Stimulated activated memory B cell treated with anti-CD40 and anti-IgM and Interleukin-4, amounts not matched to agents 10 μg/mL and 1 μg/mL and 100 μg/mL, for 72 hours (primary cell): ENCODE measurements around the gene AHNAK.
"Not testable (repeated sequence)": the region's sequence is repeated elsewhere in the genome, so short reads cannot be mapped to it uniquely, and the experiment has no call there.

Source experiments
- ATAC-seq: fragments of 150-1000 bp; cut with Tn5 transposase; 2 replicates; pipeline ENCODE4 v1.10.0; 2021
- H3K27ac Mint-ChIP-seq: one replicate; pipeline ENCODE4 v1.8.0; 2022; ENCODE audit warnings: mild to moderate bottlenecking, mixed read lengths
- H3K27me3 Mint-ChIP-seq: one replicate; pipeline ENCODE4 v1.8.0; 2022; ENCODE audit warnings: mixed read lengths
- H3K36me3 Mint-ChIP-seq: one replicate; pipeline ENCODE4 v1.8.0; 2022; ENCODE audit warnings: mixed read lengths
- H3K4me1 Mint-ChIP-seq: one replicate; pipeline ENCODE4 v1.8.0; 2022; ENCODE audit warnings: mixed read lengths
- H3K4me3 Mint-ChIP-seq: one replicate; pipeline ENCODE4 v1.8.0; 2022; ENCODE audit warnings: mild to moderate bottlenecking, moderate library complexity, mixed read lengths
- H3K9me3 Mint-ChIP-seq: one replicate; pipeline ENCODE4 v1.8.0; 2022; ENCODE audit warnings: mixed read lengths

Gene AHNAK

DNA sequence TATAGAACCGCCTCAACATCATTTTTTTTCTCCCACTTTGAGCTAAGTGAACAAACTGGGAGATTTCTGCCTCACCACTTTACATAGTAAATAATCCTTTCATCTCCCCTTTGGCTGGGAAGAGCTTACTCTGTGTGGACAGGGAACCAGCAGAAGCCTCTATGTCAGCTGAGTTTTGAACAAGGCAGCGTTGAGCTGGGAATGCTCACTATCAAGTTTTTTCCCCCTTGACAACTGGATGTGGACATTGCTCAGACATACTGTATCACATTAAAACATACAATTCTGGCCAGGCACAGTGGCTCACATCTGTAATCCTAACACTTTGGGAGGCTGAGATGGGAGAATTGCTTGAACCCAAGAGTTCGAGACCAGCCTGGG, 46.0 kb downstream of the AHNAK start:
- Mint-ChIP-seq H3K9me3 (no peaks in the 10 kb centered on the region), H3K27me3 (peaks cover 14% of the 10 kb centered on the region), H3K4me3 (no peak overlapping the region), H3K27ac (no peak overlapping the region), H3K36me3 (no peaks in the 10 kb centered on the region), H3K4me1 (no peaks in the 10 kb centered on the region)
- ATAC-seq = no peak

DNA sequence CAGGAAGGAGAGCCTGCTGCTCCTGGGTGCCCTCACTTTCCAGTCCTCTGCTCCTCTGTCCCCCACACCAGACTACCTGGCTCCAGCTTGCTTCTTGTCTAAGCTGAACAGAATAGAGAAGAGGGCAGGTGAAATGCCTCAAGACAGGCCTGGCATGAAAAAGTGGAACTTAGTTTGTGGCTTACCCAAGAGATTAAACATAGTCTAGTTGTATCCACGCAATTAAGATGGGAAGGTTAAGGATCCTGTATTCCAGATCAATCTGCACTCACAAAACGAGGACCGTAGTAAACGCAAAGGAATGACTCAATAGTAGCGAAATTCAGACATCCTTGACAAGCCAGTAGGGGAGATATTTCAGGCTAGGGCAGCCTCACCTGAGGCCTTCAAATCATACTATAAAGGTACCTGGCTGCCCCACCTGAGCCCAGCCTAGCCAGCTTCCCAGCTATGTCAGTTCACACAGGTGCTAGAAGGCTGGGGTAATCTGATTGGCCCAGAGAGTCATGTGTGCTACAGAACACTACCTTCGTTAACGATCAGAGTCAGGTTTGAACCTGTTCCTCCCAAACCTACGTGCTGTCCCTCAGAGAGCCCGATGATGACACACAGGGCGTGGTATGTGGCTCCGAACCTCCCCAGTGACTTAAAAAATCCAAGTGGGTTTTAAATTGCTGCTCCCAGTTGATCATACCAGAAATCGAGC, 46.5 kb downstream of the AHNAK start:
- H3K27me3 Mint-ChIP-seq = peaks cover 9% of the 10 kb centered on the region
- H3K4me3 Mint-ChIP-seq = no peak overlapping the region
- H3K4me1 Mint-ChIP-seq = no peaks in the 10 kb centered on the region
- no peaks in the 10 kb centered on the region for H3K36me3 Mint-ChIP-seq
- no peak for ATAC-seq
- H3K27ac Mint-ChIP-seq = no peak overlapping the region
- H3K9me3 Mint-ChIP-seq = no peaks in the 10 kb centered on the region

DNA sequence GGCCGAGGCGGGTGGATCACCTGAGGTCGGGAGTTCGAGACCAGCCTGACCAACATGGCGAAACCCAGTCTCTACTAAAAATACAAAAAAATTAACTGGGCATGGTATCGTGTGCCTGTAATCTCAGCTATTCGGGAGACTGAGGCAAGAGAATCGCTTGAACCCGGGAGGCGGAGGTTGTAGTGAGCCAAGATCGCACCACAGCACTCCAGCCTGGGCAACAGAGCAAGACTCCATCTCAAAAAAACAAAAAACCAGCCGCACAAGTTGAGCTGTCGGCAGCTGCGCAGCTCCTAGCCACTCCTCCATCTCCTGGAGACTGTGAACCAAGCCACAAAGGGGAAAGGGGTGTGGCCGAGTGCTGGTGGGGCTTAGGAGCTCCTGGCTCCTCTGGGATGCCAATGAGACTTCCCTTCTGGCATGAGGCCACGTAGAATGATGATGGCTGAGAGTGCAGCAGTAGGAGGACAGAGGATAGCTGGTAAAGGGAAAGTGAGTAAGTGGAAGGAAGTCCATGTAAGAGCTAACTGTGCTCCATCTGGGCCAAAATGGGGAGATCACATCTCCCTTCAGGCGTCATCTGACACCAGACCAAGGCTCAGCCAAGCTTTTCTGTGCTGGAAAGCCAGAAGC, 47.2 kb downstream of the AHNAK start:
- not testable (repeated sequence) for ATAC-seq, H3K27ac Mint-ChIP-seq, H3K9me3 Mint-ChIP-seq, H3K27me3 Mint-ChIP-seq, H3K4me1 Mint-ChIP-seq, H3K36me3 Mint-ChIP-seq, H3K4me3 Mint-ChIP-seq

DNA sequence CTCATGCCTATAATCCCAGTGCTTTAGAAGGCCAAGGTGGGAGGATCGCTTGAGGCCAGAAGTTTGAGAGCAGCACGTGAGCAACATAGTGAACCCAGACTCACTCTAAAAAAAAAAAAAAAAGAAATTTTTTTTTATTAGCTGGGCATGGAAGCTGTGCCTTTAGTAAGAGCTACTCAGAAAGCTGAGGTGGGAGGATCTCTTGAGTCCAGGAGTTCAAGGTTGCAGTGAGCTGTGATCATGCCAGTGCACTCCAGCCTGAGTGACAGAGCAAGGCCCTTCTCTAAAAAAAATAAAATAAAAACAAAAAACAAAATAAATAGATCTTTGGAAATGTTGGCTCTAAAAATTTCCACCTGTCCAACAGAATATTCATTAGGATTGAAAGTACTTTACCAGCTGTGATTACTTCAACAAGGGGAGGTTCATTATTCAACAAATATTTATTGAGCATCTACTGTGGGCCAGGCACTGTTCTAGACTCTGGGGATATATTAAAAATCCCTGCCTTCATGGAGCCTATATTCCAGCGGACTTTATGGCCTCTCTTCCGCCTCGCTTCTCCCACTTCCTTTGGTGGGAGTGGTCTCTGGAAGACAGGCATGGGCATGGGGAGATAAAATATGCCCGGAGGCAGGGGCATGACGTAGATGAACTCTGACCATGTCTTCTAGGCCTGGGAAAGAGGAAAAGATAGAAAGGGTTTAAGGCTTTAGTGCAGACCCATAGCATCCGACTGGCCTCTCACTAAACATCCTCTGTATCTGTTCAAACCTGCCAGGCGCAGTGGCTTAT, 47.9 kb downstream of the AHNAK start:
- Mint-ChIP-seq H3K36me3 (no peaks in the 10 kb centered on the region), H3K27ac (no peak overlapping the region), H3K4me1 (no peaks in the 10 kb centered on the region), H3K27me3 (peaks cover 9% of the 10 kb centered on the region), H3K4me3 (no peak overlapping the region), H3K9me3 (no peaks in the 10 kb centered on the region)
- no peak for ATAC-seq

DNA sequence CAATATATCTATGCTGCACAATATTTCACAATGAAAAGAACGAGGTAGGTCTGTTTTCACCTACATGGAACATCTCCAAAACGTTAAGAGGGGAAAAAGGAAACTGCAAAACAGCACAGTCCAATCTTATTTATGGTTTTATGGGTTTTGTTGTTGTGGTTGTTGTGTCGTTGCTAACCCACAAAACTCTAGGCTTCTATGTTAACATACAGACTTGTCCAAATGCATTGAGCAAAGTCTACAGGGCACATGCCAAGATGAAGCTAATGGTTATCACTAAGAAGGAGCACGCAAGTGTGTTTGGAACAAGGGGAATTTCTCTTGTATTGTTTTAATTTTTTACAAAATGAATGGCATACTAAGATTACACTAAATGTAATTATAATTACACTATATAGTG, 48.6 kb downstream of the AHNAK start:
- Mint-ChIP-seq H3K9me3 (no peaks in the 10 kb centered on the region), H3K27ac (no peak overlapping the region), H3K36me3 (no peaks in the 10 kb centered on the region)

DNA sequence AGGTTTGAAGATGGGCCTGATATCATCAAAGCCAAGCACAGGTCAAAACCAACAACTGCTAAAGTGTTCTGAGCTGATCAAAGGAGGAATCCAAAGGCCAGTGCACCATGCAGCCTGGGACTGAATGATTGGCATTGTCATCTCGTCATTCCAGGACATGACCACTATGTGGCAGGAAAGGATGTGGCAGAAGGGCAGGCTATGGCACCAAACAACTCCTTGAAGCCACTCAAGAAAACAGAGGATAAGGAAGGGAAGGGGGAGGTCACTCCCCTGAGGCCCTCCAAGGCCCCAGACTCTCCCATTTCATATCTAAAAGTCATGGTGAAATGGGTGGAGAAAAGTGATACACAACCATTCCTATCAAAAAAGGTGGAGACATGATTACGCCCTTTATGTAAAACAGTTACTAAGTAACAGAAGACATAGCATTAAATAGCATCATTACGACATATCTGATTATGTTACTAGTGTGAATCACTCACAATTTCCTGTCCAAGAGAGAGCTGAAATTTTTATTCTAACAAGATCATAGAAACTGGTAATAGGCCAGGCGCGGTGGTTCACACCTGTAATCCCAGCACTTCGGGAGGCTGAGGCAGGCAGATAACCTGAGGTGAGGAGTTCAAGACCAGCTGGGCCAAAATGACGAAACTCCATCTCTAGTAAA, 49.3 kb downstream of the AHNAK start:
- Mint-ChIP-seq H3K4me1 (no peaks in the 10 kb centered on the region), H3K27ac (no peak overlapping the region), H3K4me3 (no peak overlapping the region), H3K9me3 (no peaks in the 10 kb centered on the region), H3K27me3 (peaks cover 8% of the 10 kb centered on the region), H3K36me3 (no peaks in the 10 kb centered on the region)
- ATAC-seq = no peak

More for the DNA sequence above, 48.6 kb downstream of the AHNAK start:
- Mint-ChIP-seq H3K4me1 (no peaks in the 10 kb centered on the region), H3K4me3 (no peak overlapping the region), H3K27me3 (peaks cover 9% of the 10 kb centered on the region)
- no peak for ATAC-seq

DNA sequence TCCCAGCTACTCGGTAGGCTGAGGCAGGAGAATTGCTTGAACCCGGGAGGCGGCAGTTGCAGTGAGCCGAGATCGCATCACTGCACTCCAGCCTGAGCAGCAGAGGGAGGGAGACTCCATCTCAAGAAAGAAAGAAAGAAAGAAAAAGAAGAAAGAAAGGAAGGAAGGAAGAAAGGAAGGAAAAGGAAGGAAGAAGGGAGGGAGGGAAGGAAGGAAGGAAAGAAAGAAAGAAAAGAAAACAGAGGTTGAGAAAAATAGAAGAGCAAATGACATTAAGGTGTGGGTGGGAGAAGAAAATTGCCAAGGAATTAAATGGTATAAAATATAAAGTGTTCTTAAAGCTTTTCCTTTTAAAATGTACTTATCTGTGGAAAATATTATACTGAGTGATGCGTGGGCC, 49.9 kb downstream of the AHNAK start:
- no peak overlapping the region for H3K4me3 Mint-ChIP-seq
- H3K9me3 Mint-ChIP-seq = no peaks in the 10 kb centered on the region
- no peaks in the 10 kb centered on the region for H3K4me1 Mint-ChIP-seq
- H3K27ac Mint-ChIP-seq = no peak overlapping the region
- no peaks in the 10 kb centered on the region for H3K36me3 Mint-ChIP-seq
- ATAC-seq = no peak
- peaks cover 2% of the 10 kb centered on the region for H3K27me3 Mint-ChIP-seq

DNA sequence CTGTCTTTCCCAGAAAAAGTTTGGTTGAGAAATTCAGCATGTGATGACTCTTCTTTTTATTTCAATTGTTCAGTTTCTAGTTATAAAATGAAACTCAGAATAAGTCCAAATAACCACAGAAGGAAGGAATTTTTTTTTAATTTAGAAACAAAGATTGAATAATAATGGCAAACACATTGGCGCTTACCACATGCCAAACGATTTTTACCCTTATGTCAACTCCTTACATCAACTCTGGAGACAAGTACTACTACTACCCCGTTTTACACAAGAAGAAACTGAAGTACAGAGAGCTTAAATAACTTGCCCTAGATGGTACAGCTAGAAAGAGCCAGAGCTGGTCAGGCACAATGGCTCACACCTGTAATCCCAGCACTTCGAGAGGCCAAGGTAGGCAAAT, 52.4 kb downstream of the AHNAK start:
- no peaks in the 10 kb centered on the region for H3K4me1 Mint-ChIP-seq
- H3K9me3 Mint-ChIP-seq = no peaks in the 10 kb centered on the region
- ATAC-seq = no peak
- H3K36me3 Mint-ChIP-seq = peaks cover 7% of the 10 kb centered on the region
- no peak overlapping the region for H3K27ac Mint-ChIP-seq
- H3K27me3 Mint-ChIP-seq = peaks cover 12% of the 10 kb centered on the region
- H3K4me3 Mint-ChIP-seq = no peak overlapping the region

DNA sequence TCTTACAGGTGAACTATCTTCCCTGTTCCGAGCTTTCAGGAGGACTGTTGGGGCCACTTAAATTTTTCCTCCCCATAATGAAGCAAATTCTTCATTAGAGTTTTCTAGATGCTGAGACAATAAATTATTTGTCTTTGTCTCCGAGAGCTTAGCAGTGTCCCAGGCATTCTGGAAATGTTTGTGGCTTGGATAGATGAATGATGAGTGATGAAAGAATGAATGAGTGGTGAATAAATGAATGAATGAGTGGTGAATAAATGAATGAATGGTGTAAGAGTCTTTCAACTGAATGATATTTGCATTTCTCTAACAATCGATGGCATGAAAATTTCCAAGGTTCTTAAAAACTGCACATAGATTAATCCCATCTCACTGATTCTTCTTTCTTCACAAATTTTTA, 52.8 kb downstream of the AHNAK start:
- H3K9me3 Mint-ChIP-seq = no peaks in the 10 kb centered on the region
- peaks cover 8% of the 10 kb centered on the region for H3K36me3 Mint-ChIP-seq
- no peak overlapping the region for H3K4me3 Mint-ChIP-seq
- no peak for ATAC-seq
- H3K27ac Mint-ChIP-seq = no peak overlapping the region
- no peaks in the 10 kb centered on the region for H3K4me1 Mint-ChIP-seq
- H3K27me3 Mint-ChIP-seq = peaks cover 16% of the 10 kb centered on the region

DNA sequence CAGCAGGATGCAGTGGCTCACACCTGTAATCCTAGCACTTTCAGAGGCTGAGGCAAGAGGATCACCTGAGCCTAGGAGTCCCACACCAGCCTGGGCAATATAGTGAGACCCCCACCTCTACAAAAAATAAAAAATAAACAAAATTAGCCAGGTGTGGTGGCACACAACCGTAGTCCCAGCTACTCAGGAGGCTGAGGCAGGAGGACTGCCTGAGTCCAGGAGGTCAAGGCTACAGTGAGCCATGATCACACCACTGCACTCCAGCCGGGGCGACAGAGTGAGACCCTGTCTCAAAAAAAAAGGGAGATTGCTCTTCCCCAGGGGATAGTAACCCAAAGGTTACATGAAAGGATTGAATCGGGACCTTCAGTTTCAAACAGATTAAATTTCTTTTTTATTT, 54.0 kb downstream of the AHNAK start:
- no peaks in the 10 kb centered on the region for H3K9me3 Mint-ChIP-seq
- peaks cover 8% of the 10 kb centered on the region for H3K36me3 Mint-ChIP-seq
- no peak for ATAC-seq
- H3K27ac Mint-ChIP-seq = no peak overlapping the region
- H3K4me3 Mint-ChIP-seq = no peak overlapping the region
- peaks cover 22% of the 10 kb centered on the region for H3K27me3 Mint-ChIP-seq
- H3K4me1 Mint-ChIP-seq = no peaks in the 10 kb centered on the region

DNA sequence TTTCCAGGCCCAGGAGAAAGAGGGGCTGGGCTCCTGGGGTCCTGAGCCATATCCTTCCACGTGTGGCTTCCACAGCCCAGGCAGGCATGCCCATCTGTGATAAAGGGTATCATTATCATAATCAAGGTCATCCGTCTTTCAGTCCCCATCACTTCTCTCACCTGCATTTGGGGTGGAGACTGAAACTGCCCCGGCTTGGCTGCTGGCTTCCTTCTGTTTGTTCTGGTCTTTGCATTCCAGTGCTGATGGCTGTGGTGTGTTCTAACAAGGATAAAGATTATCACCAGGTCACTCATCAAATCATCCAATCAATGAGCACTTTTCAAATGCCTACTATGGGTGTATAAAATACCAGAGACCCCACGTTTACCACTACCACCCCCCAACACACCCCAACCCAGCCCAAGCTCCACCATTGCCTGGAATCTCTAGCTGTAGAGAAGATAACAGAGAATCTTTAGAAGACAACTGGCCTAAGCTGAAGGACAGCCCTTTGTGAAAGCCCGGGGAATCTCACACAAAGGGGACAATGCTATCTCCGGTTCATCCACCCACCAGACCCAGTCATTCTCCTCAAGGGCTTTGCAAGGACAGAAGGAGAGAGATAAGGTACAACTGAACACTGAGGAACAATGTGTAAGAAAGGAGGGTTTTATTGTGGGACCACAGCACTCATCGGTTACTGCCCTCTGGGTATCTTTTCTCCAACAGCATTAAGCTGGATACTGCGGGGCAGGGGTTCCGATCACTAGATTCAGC, 54.9 kb downstream of the AHNAK start:
- H3K27me3 Mint-ChIP-seq = peaks cover 22% of the 10 kb centered on the region
- no peak overlapping the region for H3K27ac Mint-ChIP-seq
- no peaks in the 10 kb centered on the region for H3K4me1 Mint-ChIP-seq
- no peak overlapping the region for H3K4me3 Mint-ChIP-seq
- ATAC-seq = no peak
- no peaks in the 10 kb centered on the region for H3K9me3 Mint-ChIP-seq
- peaks cover 8% of the 10 kb centered on the region for H3K36me3 Mint-ChIP-seq

DNA sequence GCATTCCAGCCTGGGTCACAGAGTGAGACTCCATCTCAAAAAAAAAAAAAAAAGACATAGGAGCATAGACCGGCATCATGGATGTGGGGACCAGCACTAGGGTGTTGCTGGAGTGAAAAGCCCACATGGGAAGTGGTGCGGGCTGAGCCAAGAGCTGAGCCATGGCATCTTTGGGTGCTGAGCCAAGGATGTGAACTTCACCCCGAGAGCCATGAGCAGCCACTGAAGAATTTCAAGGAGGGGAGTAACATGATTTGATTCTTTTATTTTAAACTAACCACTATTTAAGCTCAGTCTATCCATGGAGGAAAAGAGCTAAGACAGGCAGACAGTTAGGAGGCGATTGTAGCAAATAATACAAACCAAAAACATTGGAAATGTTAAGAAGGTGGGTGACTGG, 57.4 kb downstream of the AHNAK start:
- Mint-ChIP-seq H3K27me3 (peaks cover 22% of the 10 kb centered on the region), H3K27ac (no peak overlapping the region), H3K4me1 (no peaks in the 10 kb centered on the region), H3K9me3 (no peaks in the 10 kb centered on the region), H3K36me3 (peaks cover 8% of the 10 kb centered on the region), H3K4me3 (no peak overlapping the region)
- ATAC-seq = no peak

DNA sequence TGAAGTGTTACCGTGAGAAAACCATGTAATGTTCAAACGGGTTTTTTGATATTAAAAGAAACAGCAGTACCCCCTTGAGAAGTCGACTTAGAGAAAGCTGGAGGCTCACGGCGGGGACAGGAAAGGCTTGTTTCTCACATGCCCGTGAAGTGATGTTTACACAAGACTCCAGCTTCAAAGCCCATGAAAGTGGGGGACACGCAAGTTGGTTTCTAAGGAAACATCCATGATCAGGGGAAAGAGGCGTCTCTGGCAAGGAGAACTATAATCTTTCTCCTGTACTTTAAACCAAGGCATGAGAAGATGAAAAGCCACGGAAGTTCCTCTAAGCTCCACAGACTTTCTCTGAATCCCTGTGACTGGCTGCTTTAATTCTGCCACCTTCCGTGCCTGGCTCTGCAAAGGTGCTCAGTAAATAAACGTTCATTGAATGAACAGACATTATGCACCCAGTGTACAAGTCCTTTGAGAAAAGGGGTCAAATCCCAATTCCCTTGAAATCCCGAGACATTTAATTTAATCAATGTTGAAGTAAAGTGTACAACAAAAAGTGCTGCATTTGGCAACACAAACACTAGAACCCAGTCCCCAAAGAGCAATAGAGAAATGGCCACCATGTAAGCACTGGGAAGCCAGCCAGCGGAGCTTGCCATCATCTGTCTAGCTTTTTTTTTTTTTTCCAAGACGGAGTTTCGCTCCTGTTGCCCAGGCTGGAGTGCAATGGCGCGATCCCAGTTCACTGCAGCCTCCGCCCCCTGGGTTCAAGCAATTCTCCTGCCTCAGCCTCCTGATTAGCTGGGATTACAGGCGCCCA, 58.7 kb downstream of the AHNAK start:
- ATAC-seq = no peak
- Mint-ChIP-seq H3K4me3 (no peak overlapping the region), H3K4me1 (no peaks in the 10 kb centered on the region), H3K36me3 (peaks cover 8% of the 10 kb centered on the region), H3K27me3 (peaks cover 22% of the 10 kb centered on the region), H3K9me3 (no peaks in the 10 kb centered on the region), H3K27ac (no peak overlapping the region)

DNA sequence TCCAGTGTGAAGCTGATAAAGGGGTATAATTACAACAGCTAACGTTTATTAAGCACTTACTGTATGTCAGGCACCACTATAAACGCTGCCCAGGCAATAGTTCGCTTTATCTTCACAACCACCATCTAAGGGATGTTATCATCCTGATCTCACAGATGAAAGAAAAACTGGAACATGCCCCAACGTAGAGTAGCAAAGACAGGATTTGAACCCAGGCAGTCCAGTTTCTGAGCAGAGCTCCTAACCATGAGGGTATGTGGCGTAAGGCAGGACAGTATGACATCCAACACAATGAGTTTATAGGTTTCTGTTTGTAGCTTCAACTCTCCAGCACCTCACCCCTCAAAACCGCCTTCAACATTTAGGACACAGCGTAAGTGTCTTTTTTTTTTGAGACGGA, 59.5 kb downstream of the AHNAK start:
- ATAC-seq = no peak
- Mint-ChIP-seq H3K27ac (no peak overlapping the region), H3K4me1 (no peaks in the 10 kb centered on the region)

More for the DNA sequence above, 59.5 kb downstream of the AHNAK start:
- H3K4me3 Mint-ChIP-seq = no peak overlapping the region
- H3K9me3 Mint-ChIP-seq = no peaks in the 10 kb centered on the region
- H3K36me3 Mint-ChIP-seq = peaks cover 8% of the 10 kb centered on the region
- peaks cover 22% of the 10 kb centered on the region for H3K27me3 Mint-ChIP-seq
